H1 (cell line): Measurements from ENCODE around the gene UFSP2. TPM values are rescaled to one million over a fixed set of nuclear protein-coding genes. Genes with fewer than 3 reads are reported as not detected.

Experiments
- KDM5A ChIP-seq: fragments of 200-600 bp; IDR thresholded peaks from 2 replicates; pipeline ENCODE4 v1.7.1; 2012; ENCODE audit warnings: mild to moderate bottlenecking, low read length, inconsistent platforms, mixed read lengths
- PHF8 ChIP-seq: fragments of 200-600 bp; sonication (generic); conservative IDR thresholded peaks from 2 replicates; pipeline ENCODE4 v1.7.1; 2012; ENCODE audit warnings: low read depth, mild to moderate bottlenecking, inconsistent platforms, low read length, moderate library complexity
- ZNF274 ChIP-seq: IDR thresholded peaks from 2 replicates; pipeline ENCODE4 v1.7.0; 2012; ENCODE audit warnings: low read length, borderline replicate concordance; ENCODE audit errors: extremely low read depth
- polyA plus RNA-seq, 7 experiments: library from polyadenylated mRNA; depleted of rRNA in 3 of 7; stranded (reverse) in 5 of 7; unstranded in 2 of 7; fragments of >200 nt in 5 of 7; fragments of 200-250 nt in 2 of 7; gene quantifications; 1 replicate in 5 of 7; 2 replicates in 1 of 7; 4 replicates in 1 of 7; pipeline versions ENCODE4 v1.2.1 to v1.2.3, GENCODE V29; 2011 to 2013; ENCODE audit warnings: missing spikeins in 2 of 7, mixed read lengths in 2 of 7
- total RNA-seq: library from RNA; stranded (reverse); fragmentation: NEBNext Ultra II Directional; extraction: Animal tissue kit (Norgen Biotek cat#: 25700); gene quantifications from 2 replicates; pipeline ENCODE4 v1.2.1, GENCODE V29; 2021
- TF ChIP-seq, protein P1 (sequence below): fragments of 300-600 bp; sonication (generic); IDR thresholded peaks from 2 replicates; pipeline ENCODE4 v1.7.1; 2012; ENCODE audit warnings: low read length, moderate library complexity, mild to moderate bottlenecking, inconsistent platforms; ENCODE audit not compliant: insufficient replicate concordance

UFSP2 gene
- total and polyA plus RNA-seq, 2 of the 8 experiments (the other 6 are each of a cell fraction or from before 2014, with no cell fraction given), result 22.9 to 26.0 TPM

DNA sequence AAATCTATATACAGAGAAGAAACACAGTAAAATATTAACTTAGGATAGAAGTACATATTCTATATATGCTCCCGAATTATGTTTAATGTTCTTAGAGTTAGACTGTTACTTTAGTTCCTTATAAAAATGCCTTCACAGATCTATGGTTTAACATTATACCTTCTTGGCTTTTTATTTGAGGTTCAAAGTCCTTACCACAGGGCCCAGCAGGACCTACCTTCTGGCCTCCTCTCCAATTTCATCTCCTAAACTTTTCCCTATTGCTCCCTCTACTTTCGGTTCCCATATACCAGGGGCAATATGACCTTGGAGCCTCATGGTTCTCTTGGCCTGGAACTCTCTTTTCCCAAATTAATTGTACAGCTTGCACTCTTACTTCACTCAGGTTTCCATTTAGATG is 17.3 kb downstream of the UFSP2 start (continued):
- TF ChIP-seq, protein P1, sequence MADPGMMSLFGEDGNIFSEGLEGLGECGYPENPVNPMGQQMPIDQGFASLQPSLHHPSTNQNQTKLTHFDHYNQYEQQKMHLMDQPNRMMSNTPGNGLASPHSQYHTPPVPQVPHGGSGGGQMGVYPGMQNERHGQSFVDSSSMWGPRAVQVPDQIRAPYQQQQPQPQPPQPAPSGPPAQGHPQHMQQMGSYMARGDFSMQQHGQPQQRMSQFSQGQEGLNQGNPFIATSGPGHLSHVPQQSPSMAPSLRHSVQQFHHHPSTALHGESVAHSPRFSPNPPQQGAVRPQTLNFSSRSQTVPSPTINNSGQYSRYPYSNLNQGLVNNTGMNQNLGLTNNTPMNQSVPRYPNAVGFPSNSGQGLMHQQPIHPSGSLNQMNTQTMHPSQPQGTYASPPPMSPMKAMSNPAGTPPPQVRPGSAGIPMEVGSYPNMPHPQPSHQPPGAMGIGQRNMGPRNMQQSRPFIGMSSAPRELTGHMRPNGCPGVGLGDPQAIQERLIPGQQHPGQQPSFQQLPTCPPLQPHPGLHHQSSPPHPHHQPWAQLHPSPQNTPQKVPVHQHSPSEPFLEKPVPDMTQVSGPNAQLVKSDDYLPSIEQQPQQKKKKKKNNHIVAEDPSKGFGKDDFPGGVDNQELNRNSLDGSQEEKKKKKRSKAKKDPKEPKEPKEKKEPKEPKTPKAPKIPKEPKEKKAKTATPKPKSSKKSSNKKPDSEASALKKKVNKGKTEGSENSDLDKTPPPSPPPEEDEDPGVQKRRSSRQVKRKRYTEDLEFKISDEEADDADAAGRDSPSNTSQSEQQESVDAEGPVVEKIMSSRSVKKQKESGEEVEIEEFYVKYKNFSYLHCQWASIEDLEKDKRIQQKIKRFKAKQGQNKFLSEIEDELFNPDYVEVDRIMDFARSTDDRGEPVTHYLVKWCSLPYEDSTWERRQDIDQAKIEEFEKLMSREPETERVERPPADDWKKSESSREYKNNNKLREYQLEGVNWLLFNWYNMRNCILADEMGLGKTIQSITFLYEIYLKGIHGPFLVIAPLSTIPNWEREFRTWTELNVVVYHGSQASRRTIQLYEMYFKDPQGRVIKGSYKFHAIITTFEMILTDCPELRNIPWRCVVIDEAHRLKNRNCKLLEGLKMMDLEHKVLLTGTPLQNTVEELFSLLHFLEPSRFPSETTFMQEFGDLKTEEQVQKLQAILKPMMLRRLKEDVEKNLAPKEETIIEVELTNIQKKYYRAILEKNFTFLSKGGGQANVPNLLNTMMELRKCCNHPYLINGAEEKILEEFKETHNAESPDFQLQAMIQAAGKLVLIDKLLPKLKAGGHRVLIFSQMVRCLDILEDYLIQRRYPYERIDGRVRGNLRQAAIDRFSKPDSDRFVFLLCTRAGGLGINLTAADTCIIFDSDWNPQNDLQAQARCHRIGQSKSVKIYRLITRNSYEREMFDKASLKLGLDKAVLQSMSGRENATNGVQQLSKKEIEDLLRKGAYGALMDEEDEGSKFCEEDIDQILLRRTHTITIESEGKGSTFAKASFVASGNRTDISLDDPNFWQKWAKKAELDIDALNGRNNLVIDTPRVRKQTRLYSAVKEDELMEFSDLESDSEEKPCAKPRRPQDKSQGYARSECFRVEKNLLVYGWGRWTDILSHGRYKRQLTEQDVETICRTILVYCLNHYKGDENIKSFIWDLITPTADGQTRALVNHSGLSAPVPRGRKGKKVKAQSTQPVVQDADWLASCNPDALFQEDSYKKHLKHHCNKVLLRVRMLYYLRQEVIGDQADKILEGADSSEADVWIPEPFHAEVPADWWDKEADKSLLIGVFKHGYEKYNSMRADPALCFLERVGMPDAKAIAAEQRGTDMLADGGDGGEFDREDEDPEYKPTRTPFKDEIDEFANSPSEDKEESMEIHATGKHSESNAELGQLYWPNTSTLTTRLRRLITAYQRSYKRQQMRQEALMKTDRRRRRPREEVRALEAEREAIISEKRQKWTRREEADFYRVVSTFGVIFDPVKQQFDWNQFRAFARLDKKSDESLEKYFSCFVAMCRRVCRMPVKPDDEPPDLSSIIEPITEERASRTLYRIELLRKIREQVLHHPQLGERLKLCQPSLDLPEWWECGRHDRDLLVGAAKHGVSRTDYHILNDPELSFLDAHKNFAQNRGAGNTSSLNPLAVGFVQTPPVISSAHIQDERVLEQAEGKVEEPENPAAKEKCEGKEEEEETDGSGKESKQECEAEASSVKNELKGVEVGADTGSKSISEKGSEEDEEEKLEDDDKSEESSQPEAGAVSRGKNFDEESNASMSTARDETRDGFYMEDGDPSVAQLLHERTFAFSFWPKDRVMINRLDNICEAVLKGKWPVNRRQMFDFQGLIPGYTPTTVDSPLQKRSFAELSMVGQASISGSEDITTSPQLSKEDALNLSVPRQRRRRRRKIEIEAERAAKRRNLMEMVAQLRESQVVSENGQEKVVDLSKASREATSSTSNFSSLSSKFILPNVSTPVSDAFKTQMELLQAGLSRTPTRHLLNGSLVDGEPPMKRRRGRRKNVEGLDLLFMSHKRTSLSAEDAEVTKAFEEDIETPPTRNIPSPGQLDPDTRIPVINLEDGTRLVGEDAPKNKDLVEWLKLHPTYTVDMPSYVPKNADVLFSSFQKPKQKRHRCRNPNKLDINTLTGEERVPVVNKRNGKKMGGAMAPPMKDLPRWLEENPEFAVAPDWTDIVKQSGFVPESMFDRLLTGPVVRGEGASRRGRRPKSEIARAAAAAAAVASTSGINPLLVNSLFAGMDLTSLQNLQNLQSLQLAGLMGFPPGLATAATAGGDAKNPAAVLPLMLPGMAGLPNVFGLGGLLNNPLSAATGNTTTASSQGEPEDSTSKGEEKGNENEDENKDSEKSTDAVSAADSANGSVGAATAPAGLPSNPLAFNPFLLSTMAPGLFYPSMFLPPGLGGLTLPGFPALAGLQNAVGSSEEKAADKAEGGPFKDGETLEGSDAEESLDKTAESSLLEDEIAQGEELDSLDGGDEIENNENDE, result no peak
- TF ChIP-seq KDM5A, result no peak
- no peak for TF ChIP-seq PHF8
- no peak for TF ChIP-seq ZNF274
- TF ChIP-seq, all 59 proteins: peak for 0
